Measurements from ENCODE around the gene EDAR. TPM values are rescaled to one million over a fixed set of nuclear protein-coding genes. Genes with fewer than 3 reads are reported as not detected.

Gene EDAR
- total and polyA plus RNA-seq, 5 donors, result 0.09 TPM; not detected in 4

DNA sequence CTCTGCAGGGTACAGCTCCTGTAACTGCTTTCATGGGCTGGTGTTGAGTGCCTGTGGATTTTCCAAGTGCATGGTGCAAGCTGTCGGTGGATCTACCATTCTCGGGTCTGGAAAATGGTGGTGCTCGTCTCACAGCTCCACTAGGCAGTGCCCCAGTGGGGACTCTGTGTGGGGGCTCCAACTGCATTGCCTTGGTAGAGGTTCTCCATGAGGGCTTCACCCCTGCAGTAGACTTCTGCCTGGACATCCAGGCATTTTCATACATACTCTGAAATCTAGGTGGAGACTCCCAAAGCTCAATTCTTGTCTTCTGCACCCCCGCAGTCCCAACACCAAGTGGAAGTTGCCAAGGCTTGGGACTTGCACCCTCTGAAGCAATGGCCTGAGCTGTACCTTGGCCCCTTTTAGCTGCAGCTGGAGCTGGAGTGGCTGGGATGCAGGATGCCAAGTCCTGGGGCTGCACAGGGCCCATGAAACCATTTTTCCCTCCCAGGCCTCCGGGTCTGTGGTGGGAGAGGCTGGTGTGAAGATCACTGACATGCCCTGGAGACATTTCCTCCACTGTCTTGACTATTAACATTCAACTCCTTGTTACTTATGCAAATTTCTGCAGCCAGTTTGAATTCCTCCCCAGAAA is 41.6 kb downstream of the EDAR start:
- no peak overlapping the region for H3K4me3 ChIP-seq (ENCODE audit: low read length)
- ATAC-seq, result no peak
- H3K9me3 ChIP-seq (ENCODE audit: control insufficient read depth, low read length), result peaks cover 2% of the 10 kb centered on the region
- H3K27ac ChIP-seq (ENCODE audit: low read length), result no peak overlapping the region
- DNase-seq, result no peak
- H3K27me3 ChIP-seq (ENCODE audit: control insufficient read depth, insufficient read depth), result no peaks in the 10 kb centered on the region
- WGBS, result 94% methylated on average over 5 of the region's 5 CpGs
- intact Hi-C loops (cut with DNase I), result no loop called here
- peaks cover 3% of the 10 kb centered on the region for H3K4me1 ChIP-seq (ENCODE audit: control insufficient read depth, insufficient read depth, low read length)

DNA sequence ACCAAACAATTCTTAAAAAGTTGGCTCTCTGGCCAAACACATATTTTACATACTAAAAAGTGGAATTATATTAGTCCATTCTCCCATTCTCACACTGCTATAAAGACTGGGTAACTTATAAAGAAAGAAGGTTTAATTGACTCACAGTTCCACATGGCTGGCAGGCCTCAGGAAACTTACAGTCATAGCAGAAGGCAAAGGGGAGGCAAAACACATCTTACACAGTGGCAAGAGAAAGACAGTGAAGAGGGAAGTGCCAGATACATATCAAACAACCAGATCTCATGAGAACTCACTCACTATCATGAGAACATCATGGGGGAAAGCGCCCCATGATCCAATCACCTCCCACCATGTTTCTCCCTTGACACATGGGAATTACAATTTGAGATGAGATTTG is 42.6 kb downstream of the EDAR start:
- Histone ChIP-seq H3K4me1 (ENCODE audit: control insufficient read depth, insufficient read depth, low read length) (peaks cover 3% of the 10 kb centered on the region), H3K4me3 (ENCODE audit: low read length) (no peak overlapping the region), H3K27ac (ENCODE audit: low read length) (no peak overlapping the region), H3K27me3 (ENCODE audit: control insufficient read depth, insufficient read depth) (no peaks in the 10 kb centered on the region), H3K9me3 (ENCODE audit: control insufficient read depth, low read length) (peaks cover 2% of the 10 kb centered on the region)
- ATAC-seq (no peak), DNase-seq (no peak)
- WGBS, result 95% methylated on average over 1 of the region's 1 CpG
- intact Hi-C loops (cut with DNase I), result no loop called here

DNA sequence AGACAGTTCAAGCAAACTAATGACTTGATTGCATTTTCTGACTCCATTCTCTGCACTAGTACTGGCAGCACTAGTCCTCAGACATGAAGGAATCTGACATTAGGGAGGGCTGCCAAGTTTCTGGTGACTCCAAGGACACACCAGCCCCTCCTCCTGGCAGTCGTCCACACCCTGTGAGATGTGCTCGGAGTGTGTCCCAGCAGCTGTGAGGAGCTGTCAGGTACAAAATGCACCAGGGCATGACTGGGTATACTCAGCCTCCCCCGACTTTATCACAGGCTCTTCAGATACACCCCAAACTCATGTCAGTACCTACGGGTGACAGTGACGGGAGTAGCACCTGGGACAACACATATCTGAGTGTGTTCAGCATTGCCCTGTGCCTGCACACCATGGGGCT is 43.1 kb downstream of the EDAR start:
- DNase-seq (peak; percentile 72 to 91 (median 89)), ATAC-seq (peak; percentile 93 to 97)
- peaks cover 2% of the 10 kb centered on the region for H3K9me3 ChIP-seq (ENCODE audit: control insufficient read depth, low read length)
- 40% methylated on average over 5 of the region's 5 CpGs for WGBS
- intact Hi-C loops (cut with DNase I), result no loop called here
- H3K27me3 ChIP-seq (ENCODE audit: control insufficient read depth, insufficient read depth), result no peaks in the 10 kb centered on the region
- H3K27ac ChIP-seq (ENCODE audit: low read length), result no peak overlapping the region
- no peak overlapping the region for H3K4me3 ChIP-seq (ENCODE audit: low read length)
- H3K4me1 ChIP-seq (ENCODE audit: control insufficient read depth, insufficient read depth, low read length), result peaks cover 3% of the 10 kb centered on the region

DNA sequence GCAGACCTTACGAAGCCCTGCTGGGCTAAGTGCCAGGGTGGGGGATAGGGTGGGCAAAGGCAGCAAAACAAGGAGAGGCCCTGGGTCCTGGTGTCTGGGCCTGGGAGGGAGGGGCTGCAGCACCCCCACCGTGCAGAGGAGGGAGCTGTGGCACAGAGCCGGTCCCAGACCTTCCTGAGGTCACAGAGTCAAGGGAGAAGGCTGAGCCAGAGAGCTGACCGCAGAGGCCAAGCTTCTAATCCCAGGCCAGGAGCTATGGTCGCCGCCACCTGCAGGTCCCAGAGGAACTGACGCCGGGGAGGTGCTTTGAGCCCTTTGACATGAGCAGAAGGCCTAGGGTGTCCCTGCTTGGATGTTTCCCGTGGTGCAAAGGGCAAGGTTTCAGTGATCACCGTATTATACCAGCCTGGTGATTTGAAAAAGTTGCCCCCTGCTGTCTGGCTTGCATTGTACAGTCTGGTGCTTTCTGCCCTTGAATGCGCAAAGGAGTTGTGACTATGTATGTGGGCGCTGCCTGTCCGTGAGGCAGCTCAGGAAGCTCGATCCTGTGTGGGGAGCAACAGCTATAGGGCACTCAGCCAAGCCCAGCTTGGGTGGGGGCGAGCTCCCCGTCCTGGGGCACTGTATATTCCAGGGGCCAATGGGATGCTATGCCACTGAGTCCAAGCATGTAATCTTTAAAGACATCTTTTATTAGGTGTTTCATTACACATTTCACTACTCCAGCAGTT is 44.3 kb downstream of the EDAR start:
- intact Hi-C loops (cut with DNase I), result no loop called here
- ATAC-seq, result no peak
- peaks cover 3% of the 10 kb centered on the region for H3K4me1 ChIP-seq (ENCODE audit: control insufficient read depth, insufficient read depth, low read length)

DNA sequence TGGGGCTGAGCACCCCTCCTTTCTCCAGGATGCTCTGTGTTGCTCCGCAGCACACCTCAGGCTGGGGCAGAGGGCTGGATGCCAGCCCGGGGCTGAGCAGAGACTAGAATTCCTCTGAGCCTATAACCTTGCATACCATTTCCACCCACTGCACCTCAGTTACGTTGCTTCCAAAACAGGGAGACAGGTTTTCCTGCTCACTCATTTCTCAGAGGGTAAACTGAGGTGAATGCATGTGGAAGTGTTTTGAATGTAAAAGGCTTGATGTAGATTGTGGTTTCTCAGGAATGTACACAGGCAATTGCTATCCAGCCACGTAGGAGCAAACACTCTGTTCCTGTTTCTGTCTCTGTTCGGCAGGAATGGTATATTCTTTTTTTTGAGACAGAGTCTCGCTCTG is 45.3 kb downstream of the EDAR start:
- Histone ChIP-seq H3K9me3 (ENCODE audit: control insufficient read depth, low read length) (peaks cover 2% of the 10 kb centered on the region), H3K27ac (ENCODE audit: low read length) (no peak overlapping the region), H3K4me3 (ENCODE audit: low read length) (no peak overlapping the region), H3K4me1 (ENCODE audit: control insufficient read depth, insufficient read depth, low read length) (peaks cover 3% of the 10 kb centered on the region), H3K27me3 (ENCODE audit: control insufficient read depth, insufficient read depth) (no peaks in the 10 kb centered on the region)
- intact Hi-C loops (cut with DNase I), result no loop called here
- 81% methylated on average over 6 of the region's 6 CpGs for WGBS
- DNase-seq (no peak), ATAC-seq (no peak)

More for the DNA sequence above, 44.3 kb downstream of the EDAR start:
- no peaks in the 10 kb centered on the region for H3K27me3 ChIP-seq (ENCODE audit: control insufficient read depth, insufficient read depth)
- DNase-seq, result no peak
- H3K4me3 ChIP-seq (ENCODE audit: low read length), result no peak overlapping the region
- H3K9me3 ChIP-seq (ENCODE audit: control insufficient read depth, low read length), result peaks cover 2% of the 10 kb centered on the region
- no peak overlapping the region for H3K27ac ChIP-seq (ENCODE audit: low read length)
- WGBS, result 66% methylated on average over 16 of the region's 16 CpGs

DNA sequence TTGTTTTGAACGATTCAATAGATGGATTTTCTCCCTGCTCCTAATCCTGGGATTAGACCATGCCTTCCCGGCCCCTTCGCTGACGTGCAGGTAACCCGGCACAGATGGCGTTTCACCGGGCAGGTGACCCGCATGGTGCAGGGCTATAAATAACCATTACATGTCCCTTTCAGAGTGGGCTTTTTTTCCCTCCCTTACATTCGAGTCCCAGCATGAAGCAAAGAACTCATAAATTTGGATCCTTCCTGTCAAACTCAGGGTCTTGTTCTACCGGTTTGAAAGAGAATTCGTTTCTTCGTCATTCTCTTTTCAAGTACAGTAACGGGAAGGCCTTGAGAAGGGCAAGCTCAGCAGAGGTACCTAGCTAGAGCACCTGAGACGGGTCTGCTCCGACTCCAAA is 46.1 kb downstream of the EDAR start:
- no peak overlapping the region for H3K27ac ChIP-seq (ENCODE audit: low read length)
- DNase-seq (no peak), ATAC-seq (no peak)
- H3K4me1 ChIP-seq (ENCODE audit: control insufficient read depth, insufficient read depth, low read length), result peaks cover 3% of the 10 kb centered on the region
- H3K4me3 ChIP-seq (ENCODE audit: low read length), result no peak overlapping the region
- H3K9me3 ChIP-seq (ENCODE audit: control insufficient read depth, low read length), result peaks cover 2% of the 10 kb centered on the region
- intact Hi-C loops (cut with DNase I), result no loop called here
- 89% methylated on average over 15 of the region's 15 CpGs for WGBS
- H3K27me3 ChIP-seq (ENCODE audit: control insufficient read depth, insufficient read depth), result no peaks in the 10 kb centered on the region

- intact Hi-C loops (cut with DNase I), result no loop called here
- Histone ChIP-seq H3K4me1 (ENCODE audit: control insufficient read depth, insufficient read depth, low read length) (peaks cover 3% of the 10 kb centered on the region), H3K9me3 (ENCODE audit: control insufficient read depth, low read length) (no peaks in the 10 kb centered on the region), H3K27me3 (ENCODE audit: control insufficient read depth, insufficient read depth) (no peaks in the 10 kb centered on the region), H3K4me3 (ENCODE audit: low read length) (no peak overlapping the region), H3K27ac (ENCODE audit: low read length) (no peak overlapping the region)
- no peak for ATAC-seq
- WGBS, result 92% methylated on average over 34 of the region's 34 CpGs
- no peak for DNase-seq
These were observed 46.7 kb downstream of the EDAR start for GRCh38 chr2:108942231-108942825.

DNA sequence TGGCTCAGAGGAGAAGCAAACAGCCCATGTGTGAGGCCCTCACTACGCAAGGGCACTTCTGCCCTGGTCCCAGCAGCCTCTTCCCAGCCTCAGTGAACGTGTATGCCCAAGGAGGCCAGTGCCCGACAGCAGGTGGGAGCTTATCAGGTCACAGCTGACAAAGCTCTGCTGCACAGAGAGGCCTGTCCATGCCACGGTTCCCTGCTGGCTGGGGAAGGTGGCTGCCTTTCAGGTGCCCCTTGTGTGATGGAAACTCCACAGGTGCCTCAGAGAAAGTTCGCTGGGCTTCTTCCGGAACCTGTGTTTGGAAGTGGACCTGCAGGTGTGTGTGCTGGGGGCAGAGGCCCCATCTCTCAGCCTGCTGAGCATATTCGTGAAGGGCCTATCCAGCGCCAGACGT is 47.3 kb downstream of the EDAR start:
- intact Hi-C loops (cut with DNase I), result no loop called here
- DNase-seq (no peak), ATAC-seq (no peak)
- H3K4me3 ChIP-seq (ENCODE audit: low read length), result no peak overlapping the region
- H3K27me3 ChIP-seq (ENCODE audit: control insufficient read depth, insufficient read depth), result no peaks in the 10 kb centered on the region
- H3K27ac ChIP-seq (ENCODE audit: low read length), result no peak overlapping the region
- WGBS, result 85% methylated on average over 9 of the region's 9 CpGs
- peaks cover 3% of the 10 kb centered on the region for H3K4me1 ChIP-seq (ENCODE audit: control insufficient read depth, insufficient read depth, low read length)
- no peaks in the 10 kb centered on the region for H3K9me3 ChIP-seq (ENCODE audit: control insufficient read depth, low read length)

DNA sequence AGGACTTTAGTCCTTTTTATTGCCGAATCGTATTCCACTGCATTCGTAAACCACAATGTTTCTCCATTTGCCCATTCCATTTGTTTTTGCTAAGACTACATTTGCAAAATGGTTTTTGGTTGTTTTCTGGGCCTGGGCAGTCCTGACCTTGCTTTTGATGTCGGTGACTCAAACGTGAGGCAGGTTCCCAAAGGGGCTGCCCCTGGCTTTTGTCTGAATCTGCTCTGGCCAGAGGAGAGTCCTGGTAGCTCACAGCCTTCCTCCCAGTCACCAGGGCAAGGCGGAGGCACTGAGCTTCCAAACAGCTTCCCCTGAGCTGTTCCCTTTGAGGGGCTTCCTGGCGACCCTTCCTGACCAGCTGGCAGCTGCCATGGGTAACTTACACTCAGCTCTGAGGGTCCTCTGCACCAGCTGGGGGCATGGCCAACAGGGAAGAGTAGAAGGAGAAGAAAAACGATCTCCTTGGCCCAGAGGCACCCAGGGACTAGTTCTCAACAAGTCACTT is 47.8 kb downstream of the EDAR start:
- H3K27me3 ChIP-seq (ENCODE audit: control insufficient read depth, insufficient read depth), result no peaks in the 10 kb centered on the region
- peaks cover 3% of the 10 kb centered on the region for H3K4me1 ChIP-seq (ENCODE audit: control insufficient read depth, insufficient read depth, low read length)
- WGBS, result 77% methylated on average over 8 of the region's 8 CpGs
- no peak overlapping the region for H3K4me3 ChIP-seq (ENCODE audit: low read length)
- ATAC-seq (no peak), DNase-seq (no peak)
- no peak overlapping the region for H3K27ac ChIP-seq (ENCODE audit: low read length)
- no peaks in the 10 kb centered on the region for H3K9me3 ChIP-seq (ENCODE audit: control insufficient read depth, low read length)
- intact Hi-C loops (cut with DNase I), result no loop called here

- intact Hi-C loops (cut with DNase I), result no loop called here
- Histone ChIP-seq H3K27ac (ENCODE audit: low read length) (no peak overlapping the region), H3K4me3 (ENCODE audit: low read length) (no peak overlapping the region), H3K9me3 (ENCODE audit: control insufficient read depth, low read length) (no peaks in the 10 kb centered on the region), H3K4me1 (ENCODE audit: control insufficient read depth, insufficient read depth, low read length) (no peaks in the 10 kb centered on the region), H3K27me3 (ENCODE audit: control insufficient read depth, insufficient read depth) (no peaks in the 10 kb centered on the region)
- whole genome bisulfite sequencing, result 82% methylated on average over 13 of the region's 13 CpGs
- ATAC-seq (no peak), DNase-seq (no peak)
These were observed 48.9 kb downstream of the EDAR start for GRCh38 chr2:108940156-108940555.

- Histone ChIP-seq H3K9me3 (ENCODE audit: control insufficient read depth, low read length) (no peaks in the 10 kb centered on the region), H3K27me3 (ENCODE audit: control insufficient read depth, insufficient read depth) (no peaks in the 10 kb centered on the region), H3K27ac (ENCODE audit: low read length) (no peak overlapping the region), H3K4me1 (ENCODE audit: control insufficient read depth, insufficient read depth, low read length) (peaks cover 3% of the 10 kb centered on the region), H3K4me3 (ENCODE audit: low read length) (no peak overlapping the region)
- intact Hi-C loops (cut with DNase I), result no loop called here
- DNase-seq, result no peak
- WGBS, result 61% methylated on average over 9 of the region's 9 CpGs
- ATAC-seq, result no peak
These were observed 50.8 kb downstream of the EDAR start for GRCh38 chr2:108938077-108938710.
